GM18519 (cell line): ENCODE results near the gene CMTM5.
"Not testable (repeated sequence)": the region's sequence is repeated elsewhere in the genome, so short reads cannot be mapped to it uniquely, and the experiment has no call there.

Experiments
- ATAC-seq: cut with Tn5 transposase; IDR thresholded peaks from one replicate; pipeline ENCODE4 v1.9.1; 2021; ENCODE audit warnings: mild to moderate bottlenecking, moderate library complexity; ENCODE audit not compliant: unreplicated experiment, low FRiP score

CMTM5 gene

DNA sequence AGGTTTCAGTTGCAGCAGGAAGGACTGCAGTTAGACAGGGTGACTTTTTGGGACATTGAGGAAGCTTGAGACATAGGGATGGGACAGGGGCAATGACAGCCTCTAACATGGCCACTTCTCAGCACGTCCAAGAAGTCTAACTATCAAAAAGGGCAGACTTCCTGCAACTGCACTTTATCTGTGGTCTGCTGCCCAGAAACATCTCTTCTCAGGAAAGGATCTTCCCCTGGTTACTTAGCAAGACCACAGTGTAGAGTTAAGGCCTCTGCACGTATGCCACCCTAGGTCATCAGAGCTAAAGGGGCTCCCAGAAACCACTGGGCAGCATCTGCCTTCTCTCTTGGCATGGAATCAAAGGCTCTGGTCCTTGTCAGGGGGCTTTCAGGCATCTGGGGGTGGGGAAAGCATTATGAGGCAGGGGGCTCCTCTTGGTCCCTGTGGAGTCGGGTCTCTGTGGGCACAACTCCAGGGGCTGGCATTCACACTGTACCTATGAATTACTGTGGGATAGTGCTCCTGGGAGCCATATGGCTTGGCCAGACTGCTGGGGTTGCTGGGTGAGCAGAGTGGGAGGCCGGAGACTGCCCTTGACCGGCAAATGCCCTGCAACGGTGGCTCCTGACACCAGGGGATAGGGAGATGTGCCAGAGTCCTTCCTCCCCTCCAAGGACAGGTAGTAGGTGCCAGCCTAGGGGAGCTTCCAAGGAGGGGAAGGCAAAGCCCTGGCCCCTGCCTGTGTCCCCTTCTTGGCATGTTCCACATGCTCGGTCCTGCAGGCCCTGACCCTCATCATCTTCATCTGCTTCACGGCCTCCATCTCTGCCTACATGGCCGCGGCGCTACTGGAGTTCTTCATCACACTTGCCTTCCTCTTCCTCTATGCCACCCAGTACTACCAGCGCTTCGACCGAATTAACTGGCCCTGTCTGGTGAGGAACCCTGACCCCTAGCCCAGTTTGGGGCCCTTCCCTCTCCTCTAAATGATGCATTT is 1.0 kb downstream of the CMTM5 start:
- ATAC-seq: no peak

- no peak for ATAC-seq
Observed at GRCh38 chr14:23378612-23379220, 1.9 kb downstream of the CMTM5 start.

DNA sequence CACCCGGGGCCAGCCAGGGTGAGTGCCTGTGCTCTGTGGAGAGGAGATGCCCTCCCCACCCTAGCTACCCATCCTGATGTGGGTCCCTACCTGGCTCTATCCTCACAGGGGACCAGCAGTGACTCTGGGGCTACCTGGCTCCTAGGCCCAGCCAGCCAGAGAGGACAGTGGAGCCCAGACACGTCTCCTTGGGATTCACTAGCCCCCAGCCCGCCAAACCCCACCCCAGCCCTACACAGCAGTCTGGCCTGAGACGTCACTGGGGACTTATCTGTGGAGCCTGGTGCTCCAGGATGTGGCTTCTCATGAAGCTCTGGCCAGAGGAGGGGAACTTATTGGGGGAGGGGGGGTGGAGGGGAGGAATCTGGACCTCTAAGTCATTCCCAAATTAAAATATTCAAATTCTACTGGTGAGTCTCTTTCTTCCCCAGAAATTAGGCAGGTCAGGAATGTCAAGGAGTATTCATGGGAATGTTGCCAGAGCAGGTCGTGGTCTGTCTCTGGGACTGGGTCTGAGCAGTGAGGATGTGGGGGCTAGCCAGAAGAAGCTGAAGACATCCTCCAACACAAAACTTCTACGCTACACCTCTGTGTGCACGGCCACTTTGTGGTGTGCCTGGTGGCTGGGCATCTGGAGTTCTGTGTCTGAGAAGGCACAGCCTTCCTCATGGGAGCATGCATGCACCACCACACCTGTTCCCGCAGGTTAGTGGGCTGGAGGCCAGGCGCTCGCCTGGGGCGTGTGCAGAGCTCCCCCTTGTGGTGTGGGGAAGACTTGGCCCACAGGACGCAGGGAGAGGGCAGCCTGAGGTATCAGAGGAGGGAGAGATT is 2.7 kb downstream of the CMTM5 start:
- no peak for ATAC-seq

DNA sequence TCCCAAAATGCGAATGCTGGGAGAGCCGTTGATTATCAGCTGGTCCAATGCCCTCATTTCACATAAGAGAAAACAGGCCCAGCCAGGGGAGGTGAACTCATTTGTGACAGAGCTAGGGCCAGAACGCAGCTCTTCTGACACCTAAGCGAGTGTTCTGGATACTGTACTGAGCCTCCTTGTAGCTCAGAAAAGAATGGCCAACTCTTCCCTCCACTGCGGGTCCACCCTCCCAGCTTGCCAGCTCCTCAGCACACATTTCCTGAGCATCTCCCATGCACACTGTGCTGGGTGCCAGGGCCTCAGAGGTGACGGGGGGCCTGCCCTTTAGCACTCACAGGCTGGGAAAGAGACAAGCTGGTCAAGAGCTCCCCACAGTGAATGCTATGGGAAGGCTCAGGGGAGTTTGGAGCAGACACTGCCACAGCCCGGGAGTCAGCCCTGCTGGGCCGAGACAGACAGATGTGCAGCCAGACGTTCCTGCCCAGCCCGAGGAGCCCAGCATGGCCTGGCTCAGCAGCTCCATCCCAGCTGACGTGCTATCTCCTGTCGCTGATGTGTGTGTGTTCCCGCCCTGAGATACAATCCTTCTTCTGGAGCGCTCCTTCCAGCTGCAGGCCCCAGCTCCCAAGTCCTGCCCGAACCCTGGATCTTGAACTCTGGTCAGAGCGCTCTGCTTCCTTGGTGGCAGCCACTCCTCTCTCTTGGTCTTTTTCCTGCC is 3.5 kb downstream of the CMTM5 start:
- no peak for ATAC-seq

DNA sequence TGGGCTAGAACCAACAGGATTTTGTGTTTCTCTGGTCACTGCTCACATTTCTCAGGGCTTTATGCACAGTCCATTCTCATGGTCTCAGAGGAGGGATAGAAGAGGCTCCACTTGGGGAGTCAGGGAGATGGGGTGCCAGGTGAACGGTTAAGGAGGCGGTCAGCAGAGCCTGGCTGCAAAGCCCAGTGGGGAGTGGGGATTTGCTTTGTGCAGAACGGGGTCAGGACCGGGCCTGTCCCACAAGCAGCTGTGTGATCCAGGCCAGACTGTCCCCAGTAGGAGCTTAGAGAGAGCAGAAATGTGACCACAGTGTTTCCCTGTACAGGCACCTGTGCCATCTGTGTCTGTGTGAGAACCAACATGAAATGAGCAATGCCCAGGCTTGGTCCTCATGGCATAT is 4.1 kb downstream of the CMTM5 start:
- no peak for ATAC-seq

DNA sequence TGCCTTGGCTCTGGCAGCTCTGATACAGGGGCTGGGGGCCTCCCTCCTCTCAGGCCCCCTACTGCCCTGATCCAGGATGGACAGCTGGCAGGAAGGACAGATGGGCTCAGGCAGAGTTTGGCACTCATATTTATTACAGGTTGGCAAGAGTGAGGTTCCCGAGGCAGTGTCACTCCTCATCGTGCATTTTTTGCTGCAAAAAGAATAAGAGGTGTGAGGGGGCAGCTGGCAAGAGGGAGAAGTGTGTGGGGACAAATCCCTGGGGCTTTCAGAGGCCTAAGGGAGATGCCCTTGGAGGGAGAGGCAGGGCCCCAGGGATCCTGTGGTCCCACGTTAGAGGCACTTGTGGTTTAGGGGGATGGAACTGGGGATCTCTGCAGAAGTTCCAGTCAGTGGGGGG is 5.0 kb downstream of the CMTM5 start:
- ATAC-seq: no peak

GRCh38 chr14:23382276-23382675 is 5.4 kb downstream of the CMTM5 start:
- no peak for ATAC-seq

GRCh38 chr14:23382731-23383440 is 6.0 kb downstream of the CMTM5 start:
- no peak for ATAC-seq

GRCh38 chr14:23384364-23385080 is 7.7 kb downstream of the CMTM5 start:
- ATAC-seq: no peak

DNA sequence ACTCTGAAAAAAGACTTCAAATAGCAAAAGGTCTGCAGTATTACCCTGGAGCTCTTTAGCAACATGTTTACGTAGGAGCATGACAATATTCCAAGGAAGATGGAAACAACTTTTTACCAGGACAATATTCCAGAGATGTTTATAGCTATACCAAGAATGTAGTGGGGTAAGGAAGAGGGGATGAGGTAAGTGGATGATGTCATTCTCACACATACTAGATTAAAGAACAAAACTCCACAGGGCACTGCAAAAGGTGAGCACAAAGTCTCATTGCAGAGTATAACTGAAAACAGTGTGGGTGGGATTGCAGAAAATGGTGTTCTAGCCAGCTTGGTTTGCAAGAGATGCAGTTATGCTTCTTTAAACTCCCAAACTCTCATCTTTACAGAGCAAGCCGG is 8.4 kb downstream of the CMTM5 start:
- no peak for ATAC-seq

- no peak for ATAC-seq
Observed at GRCh38 chr14:23385642-23386265, 8.9 kb downstream of the CMTM5 start.

DNA sequence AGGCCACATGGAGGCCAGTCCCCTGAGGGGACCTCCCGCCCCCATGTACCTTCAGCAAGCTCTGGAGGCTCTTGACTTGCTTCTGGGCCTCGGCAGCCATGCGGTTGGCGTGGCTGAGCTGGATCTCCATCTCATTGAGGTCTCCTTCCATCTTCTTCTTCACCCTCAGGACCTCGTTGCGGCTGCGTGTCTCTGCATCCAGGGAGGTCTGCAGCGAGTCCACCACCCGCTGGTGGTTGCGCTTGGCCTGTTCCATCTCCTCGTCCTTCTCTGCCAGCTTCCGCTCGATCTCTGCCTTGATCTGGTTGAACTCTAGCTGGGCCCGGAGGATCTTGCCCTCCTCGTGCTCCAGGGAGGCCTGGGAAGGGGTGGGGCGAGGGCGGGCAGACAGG is 9.4 kb downstream of the CMTM5 start:
- ATAC-seq: not testable (repeated sequence)

- ATAC-seq: no peak
Observed at GRCh38 chr14:23386999-23387398, 10.2 kb downstream of the CMTM5 start.

DNA sequence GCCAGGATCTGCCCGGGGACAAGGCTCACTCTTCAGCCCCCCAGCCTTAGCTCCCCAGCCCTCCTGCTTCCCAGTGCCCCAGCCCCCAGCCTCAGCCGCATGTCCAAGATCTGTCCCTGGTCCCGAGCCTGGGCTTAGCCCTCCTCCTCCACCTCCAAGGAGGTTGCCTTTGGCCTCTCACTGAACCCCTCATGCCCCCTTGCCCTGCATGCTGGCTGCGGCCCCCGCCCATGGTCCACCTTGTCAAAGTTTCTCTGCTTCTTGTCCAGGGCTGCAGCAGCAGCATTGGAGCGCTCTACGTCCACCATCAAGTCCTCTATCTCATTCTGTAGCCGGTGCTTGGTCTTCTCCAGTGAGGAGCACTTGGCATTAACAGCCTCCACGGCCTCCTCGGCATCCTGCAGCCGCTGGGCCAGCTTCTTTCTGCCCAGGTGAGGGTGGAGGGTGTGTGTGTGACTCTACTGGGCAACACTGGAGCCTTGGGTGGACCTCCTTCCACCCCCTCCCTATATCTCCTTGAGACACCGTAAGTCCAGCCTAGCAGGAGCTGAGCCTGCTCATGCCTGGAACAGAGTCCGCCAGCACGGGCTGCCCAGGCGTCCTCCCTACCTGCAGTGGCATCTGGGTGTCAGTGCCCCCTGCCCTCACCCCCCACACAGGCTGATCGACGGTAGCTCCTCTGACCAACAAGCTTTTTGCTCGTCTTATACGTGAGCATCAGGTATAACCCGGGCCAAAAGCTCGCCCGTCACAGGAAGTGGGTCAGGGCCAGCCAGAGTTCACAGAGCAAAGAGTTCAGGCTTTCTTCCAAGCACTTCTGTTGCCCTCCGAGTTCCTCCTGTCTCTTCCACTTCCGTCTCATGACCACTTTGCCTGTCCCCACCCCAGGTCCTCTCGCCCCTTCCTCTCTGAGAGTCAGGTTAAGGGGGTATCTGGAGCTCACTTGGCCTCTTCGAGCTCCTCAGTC is 11.4 kb downstream of the CMTM5 start:
- ATAC-seq: no peak

DNA sequence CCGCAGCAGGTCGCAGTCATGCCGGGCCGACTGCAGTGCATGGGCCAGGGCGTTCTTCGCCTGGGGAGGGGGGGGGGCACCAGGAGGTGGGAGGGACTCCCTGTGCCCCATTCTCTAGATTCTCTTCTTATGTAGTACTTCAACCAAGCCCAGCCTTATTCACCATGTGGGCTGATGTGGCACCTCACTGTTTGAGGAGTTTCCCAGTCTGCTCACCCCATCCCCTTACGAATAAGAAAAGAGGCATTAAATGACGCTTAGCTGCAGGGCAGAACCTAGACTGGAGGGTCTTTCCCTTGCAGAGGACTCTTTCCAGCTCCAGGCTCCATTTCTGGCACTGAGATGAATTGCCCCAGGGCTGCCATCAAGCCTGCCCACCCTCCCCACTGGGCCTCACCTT is 12.2 kb downstream of the CMTM5 start:
- no peak for ATAC-seq

DNA sequence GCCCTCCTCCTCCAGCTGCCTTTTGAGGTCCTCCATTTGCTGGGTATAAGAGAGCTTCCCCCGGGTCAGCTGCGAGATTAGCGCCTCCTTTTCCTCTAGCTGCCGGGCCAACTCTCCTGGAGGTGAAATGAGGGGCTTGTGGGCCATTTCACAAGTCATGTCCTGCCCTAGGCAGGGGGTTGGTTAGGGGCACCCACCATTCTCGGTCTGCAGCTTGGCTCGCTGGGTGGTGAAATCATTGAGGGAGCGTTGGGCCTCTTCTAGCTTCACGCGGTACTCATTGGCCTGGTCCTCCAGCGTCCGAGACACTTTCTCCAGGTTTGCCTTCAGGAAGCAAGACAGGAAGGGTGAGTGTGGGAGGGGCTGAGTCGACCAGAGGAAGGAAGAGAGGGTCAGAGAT is 12.6 kb downstream of the CMTM5 start:
- ATAC-seq: no peak

DNA sequence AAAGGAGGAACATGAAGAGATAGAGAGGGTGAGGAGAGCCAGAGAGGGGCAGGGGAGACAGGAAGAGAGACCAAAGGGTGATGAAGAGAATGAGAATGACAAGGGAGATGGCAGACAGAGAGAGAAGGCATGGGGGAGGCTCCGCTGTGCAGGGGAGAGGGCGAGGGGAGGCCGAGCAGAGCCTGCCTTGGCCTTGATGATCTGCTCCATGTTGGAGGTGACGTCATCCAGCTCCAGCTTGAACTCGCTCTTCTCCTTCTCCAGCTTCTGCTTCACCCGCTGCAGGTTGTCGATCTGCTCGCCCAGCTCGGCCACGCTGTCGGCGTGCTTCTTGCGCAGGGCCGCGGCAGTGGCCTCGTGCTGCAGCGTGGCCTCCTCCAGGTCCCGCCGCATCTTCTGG is 13.0 kb downstream of the CMTM5 start:
- ATAC-seq: not testable (repeated sequence)

- no peak for ATAC-seq
Observed at GRCh38 chr14:23392613-23393012, 15.8 kb downstream of the CMTM5 start.
